Measurements from ENCODE around the gene GNAI2. TPM values are rescaled to one million over a fixed set of nuclear protein-coding genes. Genes with fewer than 3 reads are reported as not detected.

GNAI2 gene
- total and polyA plus RNA-seq, 2 experiments from 2014 or later, result 179 to 255 TPM

DNA sequence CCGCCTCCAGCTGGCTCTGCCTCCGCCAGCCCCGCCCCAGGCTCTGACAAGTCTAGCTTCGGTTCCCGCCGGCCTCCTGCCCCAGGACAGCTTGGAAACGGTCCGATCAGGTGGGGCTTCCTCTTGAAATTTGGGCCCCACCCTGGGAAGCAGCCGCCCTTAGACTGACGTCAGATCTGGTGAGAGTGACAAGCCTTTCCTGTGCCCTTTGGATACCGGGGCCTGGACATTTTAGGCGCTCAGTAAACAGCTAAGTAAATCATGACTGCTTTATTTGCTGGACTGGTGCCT is 63.6 kb downstream of the GNAI2 start:
- Histone ChIP-seq H3K36me3 (no peaks in the 10 kb centered on the region), H3K9me3 (ENCODE audit: low read depth) (no peaks in the 10 kb centered on the region), H3K4me1 (ENCODE audit: low read depth) (peaks cover 15% of the 10 kb centered on the region), H3K27ac (peak overlapping the region; percentile 70), H3K4me3 (peak overlapping the region; percentile 29), H3K27me3 (no peaks in the 10 kb centered on the region)
- TF ChIP-seq, protein P1, sequence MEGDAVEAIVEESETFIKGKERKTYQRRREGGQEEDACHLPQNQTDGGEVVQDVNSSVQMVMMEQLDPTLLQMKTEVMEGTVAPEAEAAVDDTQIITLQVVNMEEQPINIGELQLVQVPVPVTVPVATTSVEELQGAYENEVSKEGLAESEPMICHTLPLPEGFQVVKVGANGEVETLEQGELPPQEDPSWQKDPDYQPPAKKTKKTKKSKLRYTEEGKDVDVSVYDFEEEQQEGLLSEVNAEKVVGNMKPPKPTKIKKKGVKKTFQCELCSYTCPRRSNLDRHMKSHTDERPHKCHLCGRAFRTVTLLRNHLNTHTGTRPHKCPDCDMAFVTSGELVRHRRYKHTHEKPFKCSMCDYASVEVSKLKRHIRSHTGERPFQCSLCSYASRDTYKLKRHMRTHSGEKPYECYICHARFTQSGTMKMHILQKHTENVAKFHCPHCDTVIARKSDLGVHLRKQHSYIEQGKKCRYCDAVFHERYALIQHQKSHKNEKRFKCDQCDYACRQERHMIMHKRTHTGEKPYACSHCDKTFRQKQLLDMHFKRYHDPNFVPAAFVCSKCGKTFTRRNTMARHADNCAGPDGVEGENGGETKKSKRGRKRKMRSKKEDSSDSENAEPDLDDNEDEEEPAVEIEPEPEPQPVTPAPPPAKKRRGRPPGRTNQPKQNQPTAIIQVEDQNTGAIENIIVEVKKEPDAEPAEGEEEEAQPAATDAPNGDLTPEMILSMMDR (IDR thresholded peaks at IDR 0.05; ENCODE audit: low read depth, low read length), result no peak
- no peak for DNase-seq (ENCODE audit: low read depth in 1 of 2, low spot score in 1 of 2)

DNA sequence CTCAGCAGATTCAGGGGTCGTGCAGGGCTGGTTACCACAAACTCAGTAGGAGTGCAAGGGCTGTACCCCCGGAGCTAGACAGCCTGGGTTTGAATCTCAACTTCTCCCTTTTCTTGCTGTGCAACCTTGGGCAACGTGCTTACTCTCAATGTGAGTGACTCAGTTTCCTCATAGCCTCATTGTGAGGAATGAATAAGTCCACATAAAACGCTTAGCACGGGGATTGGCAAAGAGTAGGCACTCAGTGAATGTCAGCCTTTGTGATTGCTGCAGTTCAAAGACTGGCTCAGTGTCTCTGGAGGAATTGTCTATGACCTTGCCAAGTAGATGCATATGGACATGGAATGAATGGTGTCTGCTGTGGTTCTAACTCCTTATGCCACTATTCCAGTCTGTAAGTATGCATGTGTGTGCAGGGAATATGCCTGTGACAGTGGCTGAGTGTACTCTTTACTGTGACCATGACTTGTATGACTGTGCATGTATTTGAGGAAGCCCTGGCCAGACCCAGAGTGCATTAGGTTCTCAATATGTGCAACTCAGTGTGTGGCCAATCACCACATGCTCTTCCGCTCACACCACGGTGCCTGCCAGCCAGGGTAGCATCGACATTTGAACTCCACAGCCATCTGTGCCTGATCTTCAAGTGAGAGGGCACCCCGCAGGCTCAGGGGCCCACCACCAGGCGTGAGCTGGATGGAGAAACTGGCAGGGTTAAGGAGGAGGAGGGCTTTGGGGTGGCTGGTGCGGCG is 64.1 kb downstream of the GNAI2 start:
- peaks cover 15% of the 10 kb centered on the region for H3K4me1 ChIP-seq (ENCODE audit: low read depth)
- H3K36me3 ChIP-seq, result no peaks in the 10 kb centered on the region
- no peaks in the 10 kb centered on the region for H3K9me3 ChIP-seq (ENCODE audit: low read depth)
- H3K27me3 ChIP-seq, result no peaks in the 10 kb centered on the region
- peak in 1 of 2 donors; percentile 40 for DNase-seq (ENCODE audit: low read depth in 1 of 2, low spot score in 1 of 2)
- TF ChIP-seq, protein P1 (IDR thresholded peaks at IDR 0.05; ENCODE audit: low read depth, low read length), result no peak
- peak overlapping the region; percentile 29 for H3K4me3 ChIP-seq
- peak overlapping the region; percentile 70 for H3K27ac ChIP-seq

DNA sequence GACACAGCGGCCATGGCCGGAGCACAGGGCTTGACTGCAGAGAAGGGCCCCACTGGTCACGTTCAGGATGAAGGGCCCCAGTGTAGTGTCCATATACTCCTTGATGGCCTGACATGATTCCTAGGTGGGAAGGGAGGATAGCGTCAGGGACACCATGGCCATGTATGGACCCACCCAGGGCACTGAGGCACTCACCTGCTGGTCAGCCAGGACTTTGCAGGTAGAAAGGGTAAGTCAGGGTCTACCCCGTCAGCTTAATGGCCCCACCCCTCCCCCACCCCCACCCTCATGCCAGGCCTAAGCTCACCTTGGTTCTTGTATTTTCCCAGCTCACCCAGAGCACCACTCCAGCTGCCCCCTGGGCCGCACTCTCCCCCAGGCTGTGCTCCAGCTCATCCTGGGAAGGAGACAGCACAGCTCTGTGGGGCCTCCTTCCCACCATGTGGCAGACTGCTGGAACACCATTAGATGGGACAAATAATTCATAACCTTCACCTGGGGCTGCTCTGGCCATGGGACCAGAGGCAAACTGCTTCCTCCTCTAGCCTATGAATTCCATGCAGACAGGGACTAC is 64.8 kb downstream of the GNAI2 start:
- Histone ChIP-seq H3K27me3 (no peaks in the 10 kb centered on the region), H3K27ac (no peak overlapping the region), H3K4me1 (ENCODE audit: low read depth) (peaks cover 15% of the 10 kb centered on the region), H3K4me3 (no peak overlapping the region), H3K36me3 (no peaks in the 10 kb centered on the region), H3K9me3 (ENCODE audit: low read depth) (no peaks in the 10 kb centered on the region)
- no peak for DNase-seq (ENCODE audit: low read depth in 1 of 2, low spot score in 1 of 2)
- TF ChIP-seq, protein P1 (IDR thresholded peaks at IDR 0.05; ENCODE audit: low read depth, low read length), result no peak

DNA sequence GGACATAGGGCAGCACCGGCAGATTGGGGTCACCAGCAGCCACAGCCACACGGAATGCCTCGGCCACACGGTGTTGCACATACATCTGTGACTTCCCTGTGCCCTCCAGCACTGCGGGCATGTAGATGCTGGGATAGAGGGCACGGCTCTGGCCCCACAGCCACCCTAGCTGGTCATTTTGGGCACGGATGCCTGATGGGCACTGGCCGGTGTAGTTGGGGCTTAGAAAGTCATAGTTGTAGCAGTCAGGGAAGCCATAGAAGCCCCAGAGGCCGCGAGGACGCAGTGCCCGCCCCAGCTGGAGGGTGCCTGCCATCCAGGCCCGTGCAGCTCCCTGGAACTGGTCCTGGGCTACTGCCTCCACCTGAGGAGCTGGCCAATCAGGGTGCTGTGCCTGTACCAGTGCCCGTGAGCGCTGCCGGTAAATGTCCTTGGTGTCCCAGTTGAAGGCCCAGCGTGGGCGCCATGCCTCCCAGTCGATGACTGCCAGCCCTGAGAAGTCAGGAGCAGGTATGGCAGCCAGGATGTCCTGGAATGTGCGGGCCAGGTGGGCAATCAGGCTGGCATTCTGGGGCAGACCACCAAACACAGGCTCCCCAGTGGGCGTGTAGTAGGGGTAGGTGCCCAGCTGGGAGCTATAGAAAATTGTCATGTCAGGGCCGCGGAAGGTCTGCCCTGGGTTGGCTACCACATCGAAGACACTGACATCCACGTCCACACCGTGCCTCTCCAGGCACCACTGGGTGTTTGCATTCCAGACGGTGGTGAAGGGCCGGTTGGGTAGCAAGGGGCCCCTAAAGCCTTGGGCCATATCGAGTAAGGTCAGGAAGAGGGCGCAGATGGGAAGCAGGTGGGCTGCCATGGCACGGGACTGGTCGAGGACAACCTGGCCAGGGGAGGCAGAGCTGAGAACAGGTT is 66.3 kb downstream of the GNAI2 start:
- H3K36me3 ChIP-seq, result no peaks in the 10 kb centered on the region
- H3K9me3 ChIP-seq (ENCODE audit: low read depth), result no peaks in the 10 kb centered on the region
- peak overlapping the region; percentile 76 for H3K27ac ChIP-seq
- TF ChIP-seq, protein P1 (IDR thresholded peaks at IDR 0.05; ENCODE audit: low read depth, low read length), result no peak
- DNase-seq (ENCODE audit: low read depth in 1 of 2, low spot score in 1 of 2), result no peak
- peaks cover 15% of the 10 kb centered on the region for H3K4me1 ChIP-seq (ENCODE audit: low read depth)
- H3K4me3 ChIP-seq, result no peak overlapping the region
- no peaks in the 10 kb centered on the region for H3K27me3 ChIP-seq

DNA sequence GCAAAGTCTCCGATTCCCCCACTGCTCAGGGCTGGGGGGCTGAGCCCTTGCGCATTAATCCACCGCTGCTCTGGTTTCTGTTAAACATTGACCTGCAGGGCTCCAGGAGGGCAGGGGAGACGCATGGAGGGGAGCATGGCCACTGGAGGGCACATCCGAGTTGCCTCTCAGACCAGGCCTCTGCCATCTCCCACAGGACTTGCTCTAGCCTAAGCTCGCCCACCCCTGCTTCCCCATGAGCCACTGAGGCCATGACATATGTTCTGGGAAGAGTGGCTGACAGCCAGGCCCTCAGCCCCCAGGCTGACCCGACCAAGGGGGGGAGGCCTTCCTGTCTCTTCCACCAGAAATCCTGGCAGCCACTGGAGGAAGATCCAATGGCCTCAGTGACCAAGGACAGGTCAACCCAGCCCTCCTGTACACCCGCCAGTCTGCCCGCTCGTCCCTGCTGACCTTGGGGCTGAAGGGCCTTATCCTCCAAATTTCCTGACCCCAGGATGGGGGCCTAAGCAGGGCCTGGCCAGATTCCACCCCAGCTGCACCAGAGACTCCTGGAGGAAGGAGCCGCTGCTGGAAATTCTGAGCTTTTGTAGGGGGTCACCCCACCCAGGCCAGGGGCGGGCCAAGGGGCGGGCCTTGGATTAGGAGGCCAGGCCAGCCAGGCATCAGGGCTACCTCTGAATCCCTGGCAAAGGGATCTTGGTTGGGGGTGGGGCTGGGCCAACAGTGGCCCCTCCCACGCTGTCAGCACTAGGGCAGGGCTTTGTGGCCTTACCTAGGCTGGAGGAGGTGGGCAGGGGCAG is 67.2 kb downstream of the GNAI2 start, which contains the start of gene HYAL1:
Gene HYAL1, minus strand, starts transcription at position 562 of the 803 bp plus-strand sequence. CDS start 618 bp downstream, outside the sequence.
- no peaks in the 10 kb centered on the region for H3K9me3 ChIP-seq (ENCODE audit: low read depth)
- H3K36me3 ChIP-seq, result no peaks in the 10 kb centered on the region
- peaks cover 15% of the 10 kb centered on the region for H3K4me1 ChIP-seq (ENCODE audit: low read depth)
- peak within 1 kb of the TSS; percentile 76 for H3K27ac ChIP-seq
- no peaks in the 10 kb centered on the region for H3K27me3 ChIP-seq
- no peak within 1 kb of the TSS for H3K4me3 ChIP-seq
- DNase-seq (ENCODE audit: low read depth in 1 of 2, low spot score in 1 of 2), result peak; percentile 36 to 60
- TF ChIP-seq, protein P1 (IDR thresholded peaks at IDR 0.05; ENCODE audit: low read depth, low read length), result peak; percentile 16

Data from cardiac muscle cell (in vitro differentiated cells and primary cell).